ENCODE measurements around the gene LRFN4. TPM values are rescaled to one million over a fixed set of nuclear protein-coding genes. Genes with fewer than 3 reads are reported as not detected.
A peak's percentile ranks its signal among the peaks of the same experiment; 100 is the strongest.

The LRFN4 gene
- total and polyA plus RNA-seq, 2 donors (not counting 3 experiments of a cell fraction or from before 2014, with no cell fraction given): 22.3 to 37.4 TPM

DNA sequence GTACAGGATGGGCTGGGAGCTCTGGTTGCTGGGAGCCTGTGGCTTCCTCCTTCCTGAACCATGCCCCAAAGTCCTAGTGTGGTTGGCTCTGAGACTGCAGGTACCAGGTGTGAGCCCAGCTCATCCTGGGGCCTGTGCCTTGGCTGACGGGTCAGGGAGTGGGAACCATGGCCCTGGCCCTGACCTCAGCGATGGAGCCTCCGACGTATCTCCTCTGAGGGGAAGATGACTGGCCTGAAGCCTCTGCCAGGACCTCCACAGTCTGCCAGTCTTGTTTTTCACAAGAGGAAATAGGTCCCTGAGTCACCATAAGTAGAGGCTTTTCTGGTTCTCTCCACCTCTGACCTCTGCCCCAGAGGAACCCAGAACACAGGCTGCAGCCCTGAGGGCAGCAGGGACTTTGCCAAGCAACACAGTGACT lies 10.2 kb upstream of the LRFN4 start:
- no peak for TF ChIP-seq POLR2A (IDR thresholded peaks at IDR 0.05; ENCODE audit: low read depth, low read length)
- TF ChIP-seq, protein P1, sequence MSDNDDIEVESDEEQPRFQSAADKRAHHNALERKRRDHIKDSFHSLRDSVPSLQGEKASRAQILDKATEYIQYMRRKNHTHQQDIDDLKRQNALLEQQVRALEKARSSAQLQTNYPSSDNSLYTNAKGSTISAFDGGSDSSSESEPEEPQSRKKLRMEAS (IDR thresholded peaks at IDR 0.05; ENCODE audit: insufficient read depth, insufficient read length): no peak
- TF ChIP-seq JUN (IDR thresholded peaks at IDR 0.05; ENCODE audit: borderline replicate concordance, insufficient read depth, insufficient read length, low read depth): no peak
- peak; percentile 71 for TF ChIP-seq FOS (IDR thresholded peaks at IDR 0.05; ENCODE audit: borderline replicate concordance, insufficient read depth, low read length)
- H3K9me3 ChIP-seq (replicated peaks; ENCODE audit: control insufficient read depth, insufficient read depth, low read length): no peaks in the 10 kb centered on the region
- peaks cover 26% of the 10 kb centered on the region for H3K4me1 ChIP-seq (ENCODE audit: control insufficient read depth, extremely low read depth, insufficient read depth, low read length)
- BruUV-seq (replicated peaks): no TSS peak
- no peaks in the 10 kb centered on the region for H3K9me1 ChIP-seq (replicated peaks; ENCODE audit: control insufficient read depth, extremely low read depth, insufficient read depth, low read length)
- ChIA-PET POLR2A (interaction anchor here (0.5 to 1.0 kb wide), 2 partner anchors 9 to 56 kb away, joined by 3 to 4 read pairs; no protein-coding TSS in a partner anchor), CTCF (interaction anchor here (0.9 to 1.5 kb wide), 2 partner anchors 8 to 129 kb away, joined by 3 to 8 read pairs; partner anchors contain the start of gene C11orf86)
- H3K4me3 ChIP-seq (replicated peaks in 1 of 3; ENCODE audit: insufficient read depth in 1 of 3, low read depth in 1 of 3, low read length in 3 of 3): no peak overlapping the region
- intact Hi-C loops (cut with micrococcal nuclease) (loop anchor here (10.0 kb wide), 1 partner anchor 778 kb away; the partner anchor contains the start of gene NUDT8), dilution Hi-C loops (cut with MboI; ENCODE audit: extremely low pct_ligation_motif_present, low sequenced_read_pairs) (no loop called here)
- H3K9ac ChIP-seq (replicated peaks; ENCODE audit: extremely low read depth, insufficient read depth, low read length): no peak overlapping the region
- H3K36me3 ChIP-seq (ENCODE audit: control insufficient read depth in 2 of 2, extremely low read depth in 1 of 2, insufficient read depth in 2 of 2, low read length in 2 of 2): peaks cover 7 to 13% of the 10 kb centered on the region in 2 experiments
- H3K27me3 ChIP-seq (ENCODE audit: control insufficient read depth in 2 of 2, insufficient read depth in 2 of 2, low read length in 2 of 2): no peaks in the 10 kb centered on the region
- H4K20me1 ChIP-seq (replicated peaks; ENCODE audit: control insufficient read depth, extremely low read depth, insufficient read depth, low read length): no peaks in the 10 kb centered on the region
- DNase-seq (ENCODE audit: low read depth, low spot score): peak; percentile 32
- peak; percentile 89 for FAIRE-seq
- no peak overlapping the region for H2AFZ ChIP-seq (ENCODE audit: low read depth, low read length)
- H3K79me2 ChIP-seq (ENCODE audit: control insufficient read depth, insufficient read depth, low read length): peaks cover 37% of the 10 kb centered on the region
- no peak overlapping the region for H3K4me2 ChIP-seq (ENCODE audit: insufficient read depth, low read length)
- H3K27ac ChIP-seq (ENCODE audit: insufficient read depth, low read depth, low read length): no peak overlapping the region

GRCh38 chr11:66847461-66848232 lies 9.2 kb upstream of the LRFN4 start:
- intact Hi-C loops (cut with micrococcal nuclease): loop anchor here (10.0 kb wide), 1 partner anchor 777 kb away; the partner anchor contains the start of gene NUDT8
- CTCF ChIA-PET: no interaction called here
- POLR2A ChIA-PET: no interaction called here
- no peaks in the 10 kb centered on the region for H3K9me1 ChIP-seq (replicated peaks; ENCODE audit: control insufficient read depth, extremely low read depth, insufficient read depth, low read length)
- peaks cover 17% of the 10 kb centered on the region for H3K4me1 ChIP-seq (ENCODE audit: control insufficient read depth, extremely low read depth, insufficient read depth, low read length)
- dilution Hi-C loops (cut with MboI; ENCODE audit: extremely low pct_ligation_motif_present, low sequenced_read_pairs): no loop called here
- H3K79me2 ChIP-seq (ENCODE audit: control insufficient read depth, insufficient read depth, low read length): peaks cover 28% of the 10 kb centered on the region
- TF ChIP-seq POLR2AphosphoS5 (IDR thresholded peaks at IDR 0.05; ENCODE audit: insufficient read depth, low read depth, low read length) (peak; percentile 21), MYC (IDR thresholded peaks at IDR 0.05; ENCODE audit: low read depth, low read length) (no peak)
- H3K4me2 ChIP-seq (ENCODE audit: insufficient read depth, low read length): no peak overlapping the region
- no peak for DNase-seq (ENCODE audit: low read depth, low spot score)
- H3K27me3 ChIP-seq (ENCODE audit: control insufficient read depth in 2 of 2, insufficient read depth in 2 of 2, low read length in 2 of 2): no peaks in the 10 kb centered on the region
- FAIRE-seq: no peak
- H3K4me3 ChIP-seq (replicated peaks in 1 of 3; ENCODE audit: insufficient read depth in 1 of 3, low read depth in 1 of 3, low read length in 3 of 3): no peak overlapping the region
- no peak overlapping the region for H3K9ac ChIP-seq (replicated peaks; ENCODE audit: extremely low read depth, insufficient read depth, low read length)
- H3K27ac ChIP-seq (ENCODE audit: insufficient read depth, low read depth, low read length): no peak overlapping the region
- no TSS peak for BruUV-seq (replicated peaks)
- no peaks in the 10 kb centered on the region for H4K20me1 ChIP-seq (replicated peaks; ENCODE audit: control insufficient read depth, extremely low read depth, insufficient read depth, low read length)
- no peak overlapping the region for H2AFZ ChIP-seq (ENCODE audit: low read depth, low read length)
- peaks cover 7 to 13% of the 10 kb centered on the region in 2 experiments for H3K36me3 ChIP-seq (ENCODE audit: control insufficient read depth in 2 of 2, extremely low read depth in 1 of 2, insufficient read depth in 2 of 2, low read length in 2 of 2)
- H3K9me3 ChIP-seq (replicated peaks; ENCODE audit: control insufficient read depth, insufficient read depth, low read length): no peaks in the 10 kb centered on the region
